WERI-Rb-1 (cell line): ENCODE measurements around the gene SETD7.

Experiments
- DNase-seq: peaks from one replicate; pipeline ENCODE4 v3.0.0-alpha.2; 2020
- H3K27ac ChIP-seq: fragments of 250-450 bp; sonication (Bioruptor Pico); 2 replicates; pipeline ENCODE4 v1.5.1; 2020; ENCODE audit warnings: mild to moderate bottlenecking, moderate library complexity
- H3K27me3 ChIP-seq: fragments of 250-450 bp; sonication (Bioruptor Pico); 2 replicates; pipeline ENCODE4 v1.5.1; 2021; ENCODE audit warnings: mild to moderate bottlenecking, low read depth, moderate library complexity; ENCODE audit not compliant: insufficient read depth, severe bottlenecking
- H3K36me3 ChIP-seq: fragments of 250-450 bp; sonication (Bioruptor Pico); 2 replicates; pipeline ENCODE4 v1.5.1; 2020; ENCODE audit warnings: mild to moderate bottlenecking, moderate library complexity
- H3K4me3 ChIP-seq: 2 replicates; pipeline ENCODE4 v1.5.1; 2011; ENCODE audit warnings: low read depth, mild to moderate bottlenecking, control low read depth, low read length
- H3K9me3 ChIP-seq: fragments of 250-450 bp; sonication (Bioruptor Pico); 2 replicates; pipeline ENCODE4 v1.5.1; 2021; ENCODE audit warnings: mild to moderate bottlenecking, moderate library complexity; ENCODE audit not compliant: severe bottlenecking
- TF ChIP-seq, protein P1 (sequence below): IDR thresholded peaks from 2 replicates; pipeline ENCODE4 v1.5.1; 2011; ENCODE audit warnings: low read depth, mild to moderate bottlenecking, control low read depth, inconsistent platforms, low read length

SETD7 gene

DNA sequence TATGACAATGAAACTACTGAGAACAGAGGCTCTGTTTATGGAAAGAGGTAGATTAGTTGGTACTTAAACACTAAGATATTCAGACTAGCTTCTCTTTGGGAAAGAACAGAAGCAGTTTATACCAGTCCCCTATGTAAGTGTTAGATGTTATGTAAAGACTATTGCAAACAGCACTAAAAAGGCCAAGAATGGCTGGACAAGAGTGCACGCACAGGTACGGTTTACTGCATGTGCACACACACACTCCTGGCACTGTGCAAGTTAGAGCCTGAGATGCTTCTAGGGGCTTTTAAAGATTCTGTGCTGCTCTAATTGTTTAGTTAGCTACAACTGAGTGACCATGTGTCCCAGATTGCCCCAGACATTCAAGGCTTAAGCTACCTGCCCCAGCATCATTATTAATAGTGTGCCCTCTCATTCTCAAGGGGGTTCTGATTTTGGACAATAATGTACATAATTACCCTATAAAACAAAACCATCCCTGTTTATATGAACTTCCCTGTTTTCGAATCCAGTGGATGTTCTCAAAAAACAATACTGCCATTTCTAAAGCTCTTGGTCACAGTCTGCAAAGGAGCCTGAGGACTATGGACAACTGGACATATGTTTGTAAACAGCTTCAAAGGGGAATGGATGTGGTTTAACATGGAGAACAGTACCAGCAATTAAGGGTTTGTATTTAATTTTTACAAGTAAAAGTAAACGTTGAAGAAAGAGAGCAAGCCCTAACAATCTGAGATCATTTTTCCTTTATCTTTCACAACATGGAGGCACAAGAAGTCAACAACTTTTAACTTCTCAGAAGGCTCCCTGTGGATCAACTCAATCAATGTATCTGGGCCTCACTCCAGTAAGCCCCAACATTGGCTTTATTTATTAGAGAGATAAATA lies 2.0 kb downstream of the SETD7 start:
- no peak for DNase-seq
- TF ChIP-seq, protein P1, sequence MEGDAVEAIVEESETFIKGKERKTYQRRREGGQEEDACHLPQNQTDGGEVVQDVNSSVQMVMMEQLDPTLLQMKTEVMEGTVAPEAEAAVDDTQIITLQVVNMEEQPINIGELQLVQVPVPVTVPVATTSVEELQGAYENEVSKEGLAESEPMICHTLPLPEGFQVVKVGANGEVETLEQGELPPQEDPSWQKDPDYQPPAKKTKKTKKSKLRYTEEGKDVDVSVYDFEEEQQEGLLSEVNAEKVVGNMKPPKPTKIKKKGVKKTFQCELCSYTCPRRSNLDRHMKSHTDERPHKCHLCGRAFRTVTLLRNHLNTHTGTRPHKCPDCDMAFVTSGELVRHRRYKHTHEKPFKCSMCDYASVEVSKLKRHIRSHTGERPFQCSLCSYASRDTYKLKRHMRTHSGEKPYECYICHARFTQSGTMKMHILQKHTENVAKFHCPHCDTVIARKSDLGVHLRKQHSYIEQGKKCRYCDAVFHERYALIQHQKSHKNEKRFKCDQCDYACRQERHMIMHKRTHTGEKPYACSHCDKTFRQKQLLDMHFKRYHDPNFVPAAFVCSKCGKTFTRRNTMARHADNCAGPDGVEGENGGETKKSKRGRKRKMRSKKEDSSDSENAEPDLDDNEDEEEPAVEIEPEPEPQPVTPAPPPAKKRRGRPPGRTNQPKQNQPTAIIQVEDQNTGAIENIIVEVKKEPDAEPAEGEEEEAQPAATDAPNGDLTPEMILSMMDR, result no peak
- Histone ChIP-seq H3K27ac (no peak overlapping the region), H3K27me3 (peaks cover 30% of the 10 kb centered on the region), H3K9me3 (no peaks in the 10 kb centered on the region), H3K36me3 (no peaks in the 10 kb centered on the region), H3K4me3 (no peak overlapping the region)

DNA sequence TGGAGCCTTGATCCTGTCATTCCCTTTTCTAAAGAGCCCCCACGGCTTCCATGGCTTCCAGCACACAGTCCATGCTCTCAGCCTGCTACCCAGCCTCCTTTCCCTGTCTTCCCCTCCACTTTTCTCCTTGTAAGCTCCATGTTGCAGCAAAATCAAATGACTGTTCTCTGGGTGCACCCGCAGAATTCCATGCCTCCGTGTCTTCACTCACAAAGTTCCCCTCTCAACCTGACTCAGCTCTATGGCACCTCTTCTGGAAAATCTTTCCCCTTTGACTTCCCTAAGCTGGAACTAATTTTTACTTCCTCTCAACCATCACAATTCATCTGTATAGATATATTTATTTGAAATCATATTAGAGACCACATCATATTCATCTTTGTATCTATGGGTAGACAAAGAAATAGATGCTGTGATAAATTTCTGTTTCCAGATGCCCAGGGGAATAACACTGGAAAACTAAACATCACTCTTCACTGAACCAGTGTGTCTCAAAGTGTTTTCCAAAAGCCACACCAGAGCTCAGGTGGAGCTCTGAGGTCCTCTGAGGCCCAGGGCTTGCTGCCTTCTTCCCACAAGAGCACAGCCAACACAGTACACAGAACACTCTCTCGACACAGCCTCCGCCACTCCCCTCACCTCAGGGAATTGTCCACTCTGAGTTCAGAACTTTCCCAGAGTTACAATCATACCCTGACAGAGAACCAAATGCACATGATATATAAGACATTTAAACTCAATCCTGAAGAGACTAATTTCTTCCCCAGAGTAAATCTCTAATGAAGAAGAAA lies 3.3 kb downstream of the SETD7 start:
- Histone ChIP-seq H3K27ac (no peak overlapping the region), H3K4me3 (no peak overlapping the region), H3K27me3 (peaks cover 25% of the 10 kb centered on the region)

DNA sequence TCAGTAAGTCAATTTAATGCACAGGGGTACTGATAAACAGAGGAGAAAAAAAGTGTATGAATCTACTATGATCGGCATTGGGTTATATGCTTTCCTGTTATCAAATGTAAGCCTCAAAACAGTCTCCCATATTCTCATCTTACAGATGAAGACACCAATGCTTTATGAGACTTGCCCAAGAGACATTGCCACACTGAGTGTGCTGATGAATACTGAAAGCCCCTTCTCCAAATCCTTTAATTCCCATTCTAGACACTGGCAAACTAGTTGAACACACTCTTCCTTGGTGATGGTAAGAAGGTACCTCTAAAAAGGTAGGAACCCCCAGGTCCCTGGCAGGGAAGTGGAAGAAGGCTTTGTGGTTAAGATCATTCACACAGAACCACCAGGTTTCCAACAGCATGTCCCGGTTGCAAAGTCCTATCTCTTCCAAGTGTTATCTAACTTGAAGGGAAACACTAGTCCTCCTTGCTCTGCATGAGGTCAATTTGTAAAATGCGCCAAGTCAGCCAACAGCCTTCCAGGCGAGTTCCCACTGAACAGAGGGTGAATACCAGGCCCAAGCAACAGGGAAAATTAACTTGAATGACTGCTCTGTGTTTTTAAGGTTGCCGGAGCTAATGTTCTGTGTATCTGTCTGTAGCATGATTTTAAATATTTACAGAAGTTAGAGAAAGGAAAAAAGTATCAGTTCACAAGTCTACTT lies 5.1 kb downstream of the SETD7 start:
- TF ChIP-seq, protein P1, result no peak
- H3K27ac ChIP-seq, result no peak overlapping the region
- H3K9me3 ChIP-seq, result no peaks in the 10 kb centered on the region
- no peak overlapping the region for H3K4me3 ChIP-seq
- no peak for DNase-seq
- H3K36me3 ChIP-seq, result no peaks in the 10 kb centered on the region
- H3K27me3 ChIP-seq, result peaks cover 9% of the 10 kb centered on the region

More for the DNA sequence above, 3.3 kb downstream of the SETD7 start:
- Histone ChIP-seq H3K9me3 (no peaks in the 10 kb centered on the region), H3K36me3 (no peaks in the 10 kb centered on the region)
- DNase-seq, result no peak
- TF ChIP-seq, protein P1, result no peak

DNA sequence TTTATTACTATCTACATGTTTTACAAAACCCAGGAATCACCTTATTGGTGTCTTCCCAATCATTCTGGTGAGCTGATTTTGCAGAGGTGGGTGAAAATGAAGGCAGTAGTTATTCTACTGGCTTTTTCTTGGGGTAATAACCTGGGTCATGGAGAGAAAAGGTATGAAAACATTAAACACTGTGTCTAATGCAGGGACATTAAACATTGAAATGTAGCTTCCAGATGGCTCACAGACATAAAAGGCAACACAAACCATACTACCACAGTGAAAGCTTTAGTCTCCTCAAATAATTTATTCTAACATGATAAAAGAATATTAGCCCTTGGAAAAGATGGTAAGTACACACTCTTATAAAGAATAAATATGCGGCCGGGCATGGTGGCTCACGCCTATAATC lies 8.0 kb downstream of the SETD7 start:
- H3K27me3 ChIP-seq, result no peaks in the 10 kb centered on the region
- no peaks in the 10 kb centered on the region for H3K36me3 ChIP-seq
- H3K9me3 ChIP-seq, result no peaks in the 10 kb centered on the region
- DNase-seq, result no peak
- no peak overlapping the region for H3K27ac ChIP-seq
- TF ChIP-seq, protein P1, result no peak
- no peak overlapping the region for H3K4me3 ChIP-seq

DNA sequence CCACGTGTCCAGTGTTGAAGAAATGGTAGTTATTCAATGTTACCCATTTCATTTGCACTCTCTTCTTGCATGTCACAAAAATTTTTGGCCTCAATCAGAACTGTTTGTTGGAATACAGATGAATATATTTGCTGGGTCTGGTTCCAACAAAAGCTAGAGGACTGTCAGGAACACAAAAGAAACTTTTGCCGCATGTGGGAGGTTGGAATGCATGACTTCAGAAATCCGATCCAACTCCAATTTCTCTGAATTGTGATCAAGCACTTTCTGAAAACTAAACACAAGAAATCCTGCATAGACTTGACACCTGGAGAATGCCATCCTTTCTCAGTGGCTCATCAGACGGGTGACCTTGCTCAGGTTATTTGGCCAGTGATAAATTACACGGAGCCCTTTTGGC lies 15.4 kb downstream of the SETD7 start:
- no peak overlapping the region for H3K27ac ChIP-seq
- TF ChIP-seq, protein P1, result no peak
- no peak for DNase-seq
- H3K4me3 ChIP-seq, result no peak overlapping the region
- H3K9me3 ChIP-seq, result no peaks in the 10 kb centered on the region
- no peaks in the 10 kb centered on the region for H3K27me3 ChIP-seq
- no peaks in the 10 kb centered on the region for H3K36me3 ChIP-seq
